Stimulated activated CD4-positive, alpha-beta T cell treated with anti-CD3 and anti-CD28 coated beads, TNF-alpha, amount 100 ng/mL, for 4 hours (primary cell): ENCODE data around the gene CDC42BPG.
A peak's percentile ranks its signal among the peaks of the same experiment; 100 is the strongest.

Source experiments
- DNase-seq, 3 experiments: peaks; one replicate each; pipeline ENCODE4 v3.0.0-alpha.2; 2020; ENCODE audit warnings: low read depth in 3 of 3

CDC42BPG gene

DNA sequence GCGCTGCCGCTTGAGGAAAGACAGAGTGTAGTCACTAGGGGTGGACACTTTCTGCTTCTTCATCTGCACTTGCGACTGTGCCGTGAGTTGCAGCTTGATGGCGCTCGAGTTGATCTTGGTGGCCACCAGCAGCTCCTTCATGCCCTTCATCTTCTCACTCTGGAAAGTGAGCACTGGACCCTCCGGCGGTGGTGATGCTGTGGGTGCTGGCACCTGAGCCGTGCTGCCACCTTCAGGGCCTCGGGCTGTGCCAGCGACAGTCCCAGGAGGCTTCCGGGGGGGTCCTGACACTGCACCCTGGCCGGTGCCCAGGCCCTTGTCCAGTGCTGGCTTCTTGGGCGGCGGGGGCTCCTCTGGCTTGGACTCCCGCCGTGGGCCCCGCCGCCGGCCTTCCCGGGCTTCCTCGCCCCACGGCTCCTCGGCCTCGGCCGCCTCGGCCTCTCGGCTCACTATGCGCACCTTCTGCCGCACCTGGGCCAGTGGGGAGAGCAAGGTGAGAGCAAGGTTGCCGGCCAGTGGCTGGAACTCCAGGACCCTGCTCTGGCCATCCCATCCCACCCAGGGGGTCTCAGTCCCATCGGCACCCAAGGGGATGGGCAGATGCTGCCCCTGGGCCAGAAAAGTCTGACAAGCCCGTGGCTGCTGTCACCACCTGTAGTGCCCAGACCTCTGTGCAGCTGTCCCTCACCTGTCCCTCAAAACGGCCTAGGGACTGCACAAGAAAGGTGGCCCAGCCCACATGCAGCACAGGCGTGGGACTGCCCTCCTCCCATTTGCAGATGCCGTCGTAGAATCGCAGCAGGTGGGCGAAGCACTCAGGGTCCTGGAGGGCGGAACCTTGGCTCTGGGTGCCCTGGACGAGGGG is 39.9 kb downstream of the CDC42BPG start:
- DNase-seq = no peak

DNA sequence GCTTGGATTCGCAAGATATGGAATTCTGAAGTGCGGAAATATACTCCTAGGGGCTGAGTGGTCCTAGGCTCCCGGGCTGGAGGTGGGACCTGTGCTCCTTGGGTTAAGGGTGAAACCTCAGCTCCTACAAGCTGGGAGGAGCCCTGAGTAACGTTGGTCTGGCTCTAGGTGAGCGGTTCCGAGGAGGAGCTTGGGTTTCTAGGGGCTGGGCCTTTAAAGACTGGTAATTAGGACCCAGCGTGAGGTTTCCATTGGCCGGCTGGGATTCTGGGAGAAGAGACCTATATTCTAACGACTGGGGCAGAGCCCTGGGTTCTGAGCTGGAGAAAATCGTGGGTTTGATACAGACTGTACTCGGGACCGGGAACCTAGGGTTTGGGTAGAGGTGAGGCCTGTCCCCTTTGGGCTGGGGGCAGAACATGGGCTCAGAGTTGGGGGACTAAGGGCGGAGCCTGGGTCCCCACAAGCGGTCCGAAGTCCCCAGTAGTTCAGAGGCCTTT is 40.6 kb downstream of the CDC42BPG start:
- no peak for DNase-seq

DNA sequence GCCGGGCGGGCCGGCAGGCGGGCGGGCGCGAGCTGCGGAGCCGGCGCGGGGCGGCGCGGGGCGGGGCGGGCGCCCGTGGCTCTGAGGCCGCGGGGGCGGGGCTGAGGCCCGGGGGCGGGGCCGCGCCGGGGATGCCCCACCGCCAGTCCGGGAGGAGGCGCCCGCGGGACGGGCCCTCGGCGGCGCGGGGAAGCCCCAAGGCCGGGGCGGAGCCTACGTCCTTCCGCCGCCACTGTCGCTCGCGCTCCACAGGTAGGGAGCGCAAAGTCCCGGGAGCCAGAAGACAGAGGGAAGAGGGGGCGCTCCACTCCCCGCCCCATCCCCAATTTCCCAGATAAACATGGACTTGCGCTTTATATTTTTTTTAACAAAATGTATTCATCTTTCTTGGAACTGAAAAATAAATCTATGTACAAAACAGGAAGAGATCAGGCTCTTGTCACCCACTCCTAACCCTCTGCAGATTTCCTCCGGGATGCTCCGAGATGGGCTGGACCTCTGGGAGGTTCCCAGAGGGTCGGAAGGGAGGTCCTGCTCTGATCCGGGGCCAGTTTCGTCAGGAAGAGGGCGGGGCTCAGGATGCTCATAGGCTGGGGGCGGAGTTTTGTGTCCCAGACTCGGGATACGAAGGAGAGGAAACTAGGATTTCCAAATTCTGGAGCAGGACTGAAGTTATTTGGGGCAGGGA is 41.2 kb downstream of the CDC42BPG start, which contains the start of gene MAP4K2:
TSS of gene MAP4K2 (minus strand) at position 57 of the 688 bp plus-strand sequence. CDS start 65 bp downstream, outside the sequence.
- peak; percentile 70 to 80 (median 73) for DNase-seq

DNA sequence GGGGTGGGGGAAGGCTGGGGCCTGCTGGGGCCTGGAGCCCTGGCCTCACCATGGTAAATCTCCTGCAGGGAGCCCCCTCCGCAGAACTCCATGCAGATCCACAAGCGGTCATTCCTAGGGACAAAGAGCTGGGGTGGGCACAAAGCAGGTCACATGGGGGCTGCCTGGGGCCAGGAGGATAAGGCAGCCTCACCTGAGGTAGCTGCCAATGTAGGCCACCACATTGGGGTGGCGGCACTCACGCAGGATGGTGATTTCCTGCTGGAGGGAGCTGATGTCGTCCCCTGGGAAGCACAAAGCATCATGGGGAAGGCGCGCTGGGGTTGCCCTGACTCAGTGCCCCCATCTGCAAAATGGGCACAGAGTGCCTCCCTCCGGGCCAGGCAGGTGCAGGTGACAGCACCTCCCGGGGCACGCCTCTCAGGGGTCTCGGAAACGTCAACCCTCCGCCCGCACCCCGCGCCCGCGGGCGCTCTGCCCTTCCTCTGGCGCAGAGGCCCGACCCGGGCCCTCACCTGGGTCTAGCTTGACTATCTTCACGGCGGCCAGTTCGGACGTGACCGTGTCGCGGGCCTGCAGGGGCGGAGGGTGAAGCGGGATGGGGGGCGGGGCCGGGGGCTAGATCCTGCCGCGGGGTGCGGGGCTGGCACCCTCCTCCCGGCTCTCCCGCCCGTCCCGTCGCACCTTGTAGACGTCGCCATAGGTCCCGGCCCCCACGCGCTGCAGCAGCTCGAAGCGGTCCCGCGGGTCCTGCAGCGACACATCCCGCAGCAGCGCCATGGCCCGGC is 41.9 kb downstream of the CDC42BPG start:
- peak in 2 of 3 experiments; percentile 14 to 23 for DNase-seq

DNA sequence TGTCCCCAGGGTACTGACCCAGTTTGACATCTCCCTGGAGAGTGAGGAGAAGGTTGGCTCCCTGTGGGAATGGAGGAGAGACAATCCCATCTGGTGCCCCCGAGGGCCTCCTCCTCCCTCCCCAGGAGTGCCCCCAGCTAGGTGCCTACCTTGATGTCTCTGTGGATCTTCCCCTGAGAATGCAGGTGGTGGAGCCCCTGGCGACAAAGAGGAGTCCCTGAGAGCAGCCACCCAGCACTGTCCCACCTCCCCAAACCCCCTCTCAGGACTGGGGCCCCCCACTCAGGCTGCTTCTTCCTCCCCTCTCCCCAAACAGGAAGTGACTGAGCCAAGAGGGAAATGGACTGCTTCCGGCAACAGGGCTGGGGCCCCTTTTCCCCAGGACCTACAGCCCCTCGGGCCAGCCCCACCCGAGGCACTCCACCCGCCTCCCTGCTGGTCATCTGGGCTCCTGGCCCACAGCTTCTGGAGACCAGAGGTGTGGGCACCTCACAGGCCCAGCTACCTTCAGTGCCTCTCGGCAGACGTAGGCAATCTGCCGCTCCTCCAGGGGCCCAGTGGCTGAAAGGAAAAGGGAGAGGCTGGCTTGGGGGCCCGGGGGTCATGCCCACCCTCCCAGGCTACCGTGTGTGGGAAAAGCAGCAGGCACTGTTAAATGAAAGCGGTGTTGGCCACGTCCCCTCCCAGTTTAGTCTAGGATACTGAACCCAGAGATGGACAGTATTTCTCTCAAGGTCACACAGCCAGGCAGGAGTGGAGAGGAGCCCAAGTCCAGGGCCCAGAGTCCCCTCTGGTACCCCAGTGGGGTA is 42.7 kb downstream of the CDC42BPG start:
- no peak for DNase-seq

DNA sequence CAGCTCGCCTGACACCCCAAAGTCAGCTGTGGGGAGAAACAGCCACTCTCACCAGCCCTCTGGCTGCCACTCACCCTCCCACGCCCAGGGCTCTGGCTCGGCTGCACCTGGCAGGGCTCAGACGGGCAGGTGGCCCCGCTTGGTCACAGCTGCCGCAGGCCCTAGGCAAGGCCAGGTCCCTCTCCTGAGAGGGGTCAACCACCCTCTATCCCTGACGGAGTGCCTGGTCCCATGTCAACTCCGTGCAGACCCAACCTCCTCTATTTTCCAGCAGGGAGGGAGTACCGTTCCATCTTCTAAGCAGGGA is 43.3 kb downstream of the CDC42BPG start:
- no peak for DNase-seq

DNA sequence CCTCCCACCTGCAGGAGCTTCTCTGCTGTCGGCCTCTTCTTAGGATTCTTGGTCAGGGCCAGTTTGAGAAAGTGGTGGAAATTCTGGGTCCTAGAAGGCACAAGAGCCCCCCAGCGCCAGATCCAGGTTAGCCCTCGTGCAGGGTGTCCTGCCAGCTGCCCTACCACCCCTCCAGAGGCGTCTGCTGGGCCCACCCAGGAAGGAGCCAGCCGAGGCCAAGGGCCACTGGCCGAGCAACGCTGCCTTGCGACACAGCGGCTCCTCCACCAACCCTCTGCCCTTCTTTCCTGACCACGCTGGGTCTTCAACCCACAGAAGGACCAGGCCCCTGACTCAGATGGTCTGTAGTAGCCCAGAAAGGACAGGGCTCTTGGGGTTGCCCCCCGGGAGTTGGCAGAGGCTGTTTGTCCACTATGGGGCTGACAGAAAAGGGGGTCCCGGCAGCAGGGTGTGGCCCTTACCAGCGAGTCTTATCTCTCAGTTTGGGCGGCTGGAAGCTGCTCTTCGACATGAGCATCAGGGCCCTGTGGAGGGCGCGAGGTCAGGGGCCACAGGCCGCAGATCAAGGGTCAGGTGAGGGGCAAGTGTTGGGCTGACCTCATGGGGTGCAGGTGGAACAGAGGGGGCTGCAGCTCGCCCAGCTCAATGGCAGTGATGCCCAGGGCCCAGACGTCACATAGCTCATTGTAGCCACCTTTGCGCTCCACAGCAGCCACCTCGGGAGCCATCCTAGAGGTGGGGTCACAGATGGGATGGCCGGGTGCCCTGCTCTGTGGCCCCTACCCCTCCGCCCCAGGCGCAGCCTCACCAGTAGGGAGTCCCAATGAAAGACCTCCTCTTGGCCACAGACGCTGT is 43.9 kb downstream of the CDC42BPG start:
- no peak for DNase-seq

DNA sequence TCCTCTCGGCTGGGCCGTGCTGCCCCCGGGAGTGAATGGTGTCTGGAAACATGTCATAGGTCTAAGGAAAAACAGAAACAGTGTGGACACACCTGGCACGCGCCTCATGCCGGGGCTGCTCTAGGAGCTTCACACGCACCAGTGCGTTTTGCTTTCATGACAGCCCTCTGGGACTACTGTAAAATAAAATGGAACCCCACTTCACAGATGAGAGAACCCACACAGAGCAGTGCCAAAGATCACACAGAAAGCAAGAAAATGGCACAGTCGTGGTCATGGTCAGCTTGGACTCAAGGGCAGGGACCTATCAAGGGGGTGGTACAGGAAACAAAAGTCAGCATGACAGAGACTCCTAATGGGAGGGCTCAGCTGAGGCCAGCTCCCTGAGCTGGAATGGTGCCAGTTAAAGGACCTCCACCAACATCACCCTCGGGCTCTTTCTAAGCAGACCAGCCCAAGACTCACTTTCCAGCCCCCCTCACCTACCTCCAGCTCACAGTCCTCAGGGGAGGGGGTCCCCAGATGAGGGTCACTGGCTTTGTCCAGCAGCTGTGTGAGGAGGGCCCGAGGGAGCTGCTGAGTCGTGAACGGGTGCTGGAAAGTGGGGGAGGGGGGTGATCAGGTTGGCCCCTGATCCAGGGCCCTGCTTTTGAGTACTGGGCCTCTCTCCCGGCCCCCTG is 44.7 kb downstream of the CDC42BPG start:
- DNase-seq = no peak

DNA sequence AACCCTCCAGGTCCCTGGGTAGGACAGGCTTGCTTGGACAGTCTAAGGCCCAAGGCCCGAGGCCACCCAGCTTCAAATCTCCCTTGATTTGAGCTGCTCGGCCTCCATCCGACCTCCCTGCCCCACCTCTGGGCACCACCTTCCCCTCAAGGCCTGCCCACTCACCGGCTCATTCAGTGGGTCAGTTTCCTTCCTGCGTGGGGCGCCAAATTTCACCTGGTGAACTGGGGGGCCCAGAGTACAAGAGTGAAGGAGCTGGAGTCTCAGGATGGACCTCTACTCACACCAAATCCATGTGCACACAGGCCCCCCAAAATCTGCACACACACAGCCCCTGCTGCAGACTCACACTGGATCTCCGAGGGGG is 45.2 kb downstream of the CDC42BPG start:
- no peak for DNase-seq

DNA sequence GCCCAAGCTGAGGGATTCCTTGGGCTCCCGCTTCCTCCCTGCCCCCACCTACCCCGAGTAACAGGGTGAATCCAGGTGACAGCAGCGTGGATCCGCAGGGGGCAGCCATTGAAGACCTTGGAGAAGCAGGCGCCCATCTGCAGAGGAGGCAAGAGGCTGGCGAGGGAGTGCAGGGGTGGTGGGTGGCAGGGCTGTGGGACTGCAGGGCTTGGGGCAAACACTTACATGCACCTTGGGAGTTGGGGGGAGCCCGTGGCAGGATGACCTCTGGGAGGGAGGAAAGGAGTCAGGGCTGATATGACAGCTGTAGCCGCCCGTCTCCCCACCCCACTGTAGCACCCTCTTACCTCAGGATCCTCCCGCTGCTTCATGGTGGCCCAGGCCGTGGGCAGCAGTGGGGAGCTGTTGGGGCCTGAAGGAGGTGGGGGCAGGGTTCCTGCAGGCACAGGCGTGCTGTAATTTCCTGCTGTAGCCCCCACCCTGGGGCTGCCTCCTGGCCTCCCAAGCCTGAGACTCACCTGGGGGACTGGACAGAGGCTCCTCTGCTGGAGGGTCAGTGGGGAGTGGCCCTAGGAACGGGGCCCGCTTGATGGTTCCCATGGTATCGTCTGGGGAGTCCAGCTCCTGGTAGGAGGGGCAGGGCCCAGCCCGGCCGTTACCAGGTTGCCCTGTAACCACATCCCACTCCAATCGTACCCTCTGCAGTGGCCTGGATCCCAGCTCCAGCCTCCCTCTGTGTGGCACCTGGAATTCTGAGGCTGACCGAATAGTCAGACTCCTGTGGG is 47.5 kb downstream of the CDC42BPG start:
- no peak for DNase-seq

DNA sequence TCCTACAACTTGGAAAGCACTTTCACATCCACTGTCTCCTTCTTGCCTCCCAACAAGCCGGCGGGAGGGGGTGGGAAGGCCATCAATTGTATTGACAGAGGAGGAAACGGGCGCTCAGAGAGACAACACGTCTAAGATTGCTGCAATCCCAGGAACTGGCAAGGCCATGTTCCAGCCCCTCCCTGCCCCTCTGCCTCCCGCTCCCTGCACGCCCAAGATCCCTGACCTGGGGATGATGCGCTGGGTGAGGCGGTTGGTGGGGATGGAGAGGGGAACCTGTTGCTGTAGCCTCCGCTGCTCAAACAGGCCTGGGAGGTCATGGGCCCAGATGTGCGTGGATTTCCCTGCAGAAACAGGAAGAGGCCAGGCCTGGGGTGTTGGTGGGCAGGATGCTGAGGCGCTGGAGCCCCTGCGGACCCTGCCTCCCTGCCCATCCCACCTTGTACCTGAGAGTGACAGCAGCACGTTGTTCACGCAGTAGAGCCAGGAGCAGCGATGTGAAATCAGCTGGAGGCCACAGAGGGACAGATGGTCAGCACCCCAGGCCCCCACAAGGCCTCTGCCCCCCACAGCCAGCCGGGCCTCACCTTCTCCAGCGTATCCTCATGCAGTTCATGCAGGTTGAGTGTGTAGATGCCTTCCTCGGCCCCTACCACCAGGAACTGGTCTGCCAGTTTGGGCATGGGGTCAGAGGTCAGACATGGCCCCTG is 48.3 kb downstream of the CDC42BPG start:
- no peak for DNase-seq

DNA sequence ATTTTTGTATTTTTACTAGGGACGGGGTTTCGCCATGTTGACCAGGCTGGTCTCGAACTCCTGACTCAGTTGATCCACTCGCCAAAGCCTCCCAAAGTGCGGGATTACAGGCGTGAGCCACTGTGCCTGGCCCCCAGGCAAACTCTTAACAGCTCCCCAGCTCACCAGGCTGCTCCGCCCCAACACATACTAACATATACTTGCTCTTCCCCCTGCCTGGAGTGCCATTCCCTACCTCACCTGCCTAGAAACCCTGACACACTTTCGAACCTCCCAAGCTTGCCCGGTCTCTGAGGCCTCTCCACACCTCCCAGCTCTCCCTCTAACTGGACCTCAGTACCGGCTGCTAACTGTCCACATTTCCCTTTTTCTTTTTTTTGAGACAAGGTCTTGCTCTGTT is 49.9 kb downstream of the CDC42BPG start:
- DNase-seq = no peak

DNA sequence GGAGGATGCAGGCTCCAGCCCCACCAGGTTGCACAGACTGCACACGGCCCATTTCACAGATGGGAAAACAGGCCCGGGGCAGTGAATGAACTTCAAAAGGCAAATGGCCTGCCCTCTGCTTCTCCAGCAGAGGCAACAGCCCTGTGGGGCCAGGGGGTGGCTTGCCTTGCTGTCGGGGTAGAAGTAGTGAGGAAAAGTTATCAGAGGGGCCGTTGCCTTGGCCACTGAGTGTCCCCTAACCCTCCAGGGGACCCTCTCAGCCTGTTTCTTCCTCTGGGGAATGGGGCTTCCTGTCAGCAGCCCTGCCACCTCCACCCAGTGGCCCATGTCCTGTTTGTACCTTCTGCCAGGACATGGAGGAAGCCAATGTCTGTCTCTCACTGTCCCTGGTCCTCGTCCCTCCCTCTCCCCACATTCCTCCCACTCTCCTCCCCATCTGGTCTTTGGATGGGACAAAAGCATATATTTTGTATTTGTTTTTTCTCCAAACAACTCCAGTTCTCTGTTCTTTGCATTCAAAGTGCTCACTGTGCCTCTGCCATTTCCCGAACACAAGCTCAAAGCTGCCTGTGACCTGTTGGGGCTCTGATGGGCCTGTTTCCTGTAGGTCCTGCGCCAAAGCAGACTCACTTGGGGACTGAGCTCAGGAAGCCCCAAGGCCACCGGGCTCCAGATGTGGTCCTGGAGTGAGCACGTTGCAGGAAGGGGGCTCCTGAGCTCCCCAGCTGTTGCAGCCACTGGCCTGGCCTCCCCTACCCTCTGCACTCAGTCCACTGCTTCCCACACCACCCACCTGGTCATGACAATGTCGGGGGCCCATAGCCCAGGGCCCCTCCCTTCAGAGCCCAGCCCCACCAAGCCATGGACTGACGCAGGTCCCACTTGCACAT is 50.9 kb downstream of the CDC42BPG start:
- no peak for DNase-seq

DNA sequence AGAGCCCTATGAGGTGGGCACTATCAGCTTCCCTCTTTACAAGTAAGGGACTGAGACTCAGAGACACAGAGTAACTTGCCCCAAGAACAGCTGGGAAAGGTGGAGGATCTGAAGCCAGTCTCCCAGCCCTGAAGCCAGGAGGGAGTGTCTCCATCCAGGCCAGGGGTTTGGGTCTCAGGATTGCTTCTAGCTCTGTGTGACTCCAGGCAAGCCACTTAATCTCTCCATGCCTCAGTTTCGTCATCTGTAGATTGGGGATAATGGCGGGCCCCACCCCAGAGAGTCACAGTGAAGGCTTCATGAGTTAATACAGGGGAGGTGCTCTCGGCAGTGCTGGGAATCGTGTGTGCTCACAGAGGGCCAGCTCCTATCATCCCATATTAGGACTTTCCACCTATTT is 52.0 kb downstream of the CDC42BPG start:
- DNase-seq = no peak

DNA sequence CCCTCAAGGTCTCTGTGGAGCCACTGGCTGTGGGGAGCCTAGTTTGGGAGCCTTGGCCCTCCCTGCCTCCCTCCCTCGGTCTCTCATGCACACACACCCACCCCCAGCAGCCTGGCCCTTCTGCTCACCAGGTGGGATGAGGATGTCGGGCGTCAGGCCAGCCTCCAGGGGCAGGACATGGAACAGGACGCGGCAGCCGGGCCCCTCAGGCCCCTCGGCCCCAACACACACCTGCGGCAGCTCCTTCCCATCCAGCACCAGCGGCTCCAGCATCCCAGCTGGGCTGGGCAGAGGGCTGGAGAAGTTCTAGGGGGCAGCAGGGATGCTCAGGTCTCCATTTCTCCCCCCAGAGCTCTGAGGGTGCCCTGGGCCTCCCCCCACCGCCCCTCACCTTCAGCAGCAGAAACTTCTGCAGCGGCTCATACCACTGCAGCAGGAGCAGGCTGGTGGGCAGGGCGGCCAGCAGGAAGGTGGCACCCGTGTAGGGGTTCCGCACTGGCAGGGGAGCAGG is 52.6 kb downstream of the CDC42BPG start:
- DNase-seq = no peak

DNA sequence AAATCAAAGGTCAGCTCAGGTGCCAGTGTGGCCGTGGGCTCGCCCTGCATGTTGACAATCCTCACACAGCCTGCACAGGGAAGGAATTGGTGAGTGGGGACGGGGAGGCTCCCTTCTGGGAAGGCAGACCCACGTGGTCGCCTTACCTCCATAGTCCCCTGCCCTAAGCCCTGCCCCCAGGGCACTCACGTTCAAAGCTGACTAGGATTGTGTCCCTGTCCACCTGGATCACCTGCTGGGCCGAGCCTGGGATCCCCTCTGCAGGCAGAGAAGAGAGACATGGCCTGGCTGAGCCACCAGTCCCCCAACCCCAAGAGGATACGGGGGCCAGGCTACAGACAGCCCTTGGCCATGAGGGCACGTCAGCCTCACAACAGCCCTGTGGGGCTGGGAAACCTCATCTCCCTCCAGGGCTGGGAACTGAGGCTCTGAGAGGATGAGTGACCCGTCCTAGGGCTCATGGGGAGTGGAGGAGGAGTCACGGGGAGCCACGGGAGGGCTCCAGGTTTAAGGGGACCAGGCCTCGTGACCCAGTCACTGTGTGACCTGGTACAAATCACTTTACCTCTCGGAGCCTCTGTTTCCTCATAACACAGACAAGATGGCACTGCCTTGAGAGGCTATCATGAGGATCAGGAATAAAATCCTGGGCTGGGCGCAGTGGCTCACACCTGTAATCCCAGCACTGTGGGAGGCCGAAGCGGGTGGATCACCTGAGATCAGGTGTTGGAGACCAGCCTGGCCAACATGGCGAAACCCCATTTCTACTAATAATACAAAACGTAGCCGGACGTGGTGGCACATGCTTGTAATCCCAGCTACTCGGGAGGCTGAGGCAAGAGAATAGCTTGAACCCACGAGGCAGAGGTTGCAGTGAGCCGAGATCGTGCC is 54.0 kb downstream of the CDC42BPG start:
- DNase-seq = no peak
